ENCODE measurements around the gene CELSR1. TPM values are rescaled to one million over a fixed set of nuclear protein-coding genes. Genes with fewer than 3 reads are reported as not detected.

CELSR1 gene
- total RNA-seq, 1 donor from 2014 or later, result 5.1 TPM

DNA sequence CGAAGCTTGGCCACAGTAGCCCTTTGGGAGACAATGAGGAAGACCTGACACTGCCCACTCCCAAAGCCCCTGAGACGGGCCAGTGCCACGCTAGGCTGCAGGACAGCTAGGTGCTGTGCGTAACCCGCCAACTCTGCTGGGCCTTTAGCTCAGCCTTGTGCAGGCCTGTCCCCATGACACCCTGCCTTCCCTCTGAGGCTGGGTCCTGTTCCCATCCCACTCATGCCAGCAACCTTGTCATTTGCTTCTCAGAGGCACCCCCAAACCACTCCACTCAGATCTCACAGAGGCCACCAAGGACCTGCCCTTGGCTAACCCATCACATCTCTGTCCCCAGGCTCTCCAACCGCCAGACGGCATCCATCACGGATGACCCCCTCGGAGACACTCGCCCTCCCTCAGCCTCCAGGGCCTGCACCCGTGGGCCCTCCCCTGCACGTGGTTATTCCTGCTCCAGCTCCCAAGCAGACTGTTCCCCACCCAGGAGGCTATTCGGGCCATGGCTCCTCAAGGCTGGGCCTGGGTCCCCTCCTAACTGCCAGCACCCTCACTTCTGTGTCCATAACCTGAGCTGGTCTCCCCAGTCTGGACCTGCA, 11.1 kb downstream of the CELSR1 start:
- Mint-ChIP-seq H3K4me1 (peaks cover 20% of the 10 kb centered on the region), H3K4me3 (no peak overlapping the region), H3K27ac (ENCODE audit: unreplicated experiment) (no peak overlapping the region), H3K9me3 (no peaks in the 10 kb centered on the region), H3K36me3 (ENCODE audit: low read depth) (peaks cover 2% of the 10 kb centered on the region), H3K27me3 (ENCODE audit: low read depth) (peaks cover 48% of the 10 kb centered on the region)
- no peak for DNase-seq (ENCODE audit: low read depth, low spot score)
- TF ChIP-seq, protein P1, sequence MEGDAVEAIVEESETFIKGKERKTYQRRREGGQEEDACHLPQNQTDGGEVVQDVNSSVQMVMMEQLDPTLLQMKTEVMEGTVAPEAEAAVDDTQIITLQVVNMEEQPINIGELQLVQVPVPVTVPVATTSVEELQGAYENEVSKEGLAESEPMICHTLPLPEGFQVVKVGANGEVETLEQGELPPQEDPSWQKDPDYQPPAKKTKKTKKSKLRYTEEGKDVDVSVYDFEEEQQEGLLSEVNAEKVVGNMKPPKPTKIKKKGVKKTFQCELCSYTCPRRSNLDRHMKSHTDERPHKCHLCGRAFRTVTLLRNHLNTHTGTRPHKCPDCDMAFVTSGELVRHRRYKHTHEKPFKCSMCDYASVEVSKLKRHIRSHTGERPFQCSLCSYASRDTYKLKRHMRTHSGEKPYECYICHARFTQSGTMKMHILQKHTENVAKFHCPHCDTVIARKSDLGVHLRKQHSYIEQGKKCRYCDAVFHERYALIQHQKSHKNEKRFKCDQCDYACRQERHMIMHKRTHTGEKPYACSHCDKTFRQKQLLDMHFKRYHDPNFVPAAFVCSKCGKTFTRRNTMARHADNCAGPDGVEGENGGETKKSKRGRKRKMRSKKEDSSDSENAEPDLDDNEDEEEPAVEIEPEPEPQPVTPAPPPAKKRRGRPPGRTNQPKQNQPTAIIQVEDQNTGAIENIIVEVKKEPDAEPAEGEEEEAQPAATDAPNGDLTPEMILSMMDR (conservative IDR thresholded peaks at IDR 0.05), result no peak

DNA sequence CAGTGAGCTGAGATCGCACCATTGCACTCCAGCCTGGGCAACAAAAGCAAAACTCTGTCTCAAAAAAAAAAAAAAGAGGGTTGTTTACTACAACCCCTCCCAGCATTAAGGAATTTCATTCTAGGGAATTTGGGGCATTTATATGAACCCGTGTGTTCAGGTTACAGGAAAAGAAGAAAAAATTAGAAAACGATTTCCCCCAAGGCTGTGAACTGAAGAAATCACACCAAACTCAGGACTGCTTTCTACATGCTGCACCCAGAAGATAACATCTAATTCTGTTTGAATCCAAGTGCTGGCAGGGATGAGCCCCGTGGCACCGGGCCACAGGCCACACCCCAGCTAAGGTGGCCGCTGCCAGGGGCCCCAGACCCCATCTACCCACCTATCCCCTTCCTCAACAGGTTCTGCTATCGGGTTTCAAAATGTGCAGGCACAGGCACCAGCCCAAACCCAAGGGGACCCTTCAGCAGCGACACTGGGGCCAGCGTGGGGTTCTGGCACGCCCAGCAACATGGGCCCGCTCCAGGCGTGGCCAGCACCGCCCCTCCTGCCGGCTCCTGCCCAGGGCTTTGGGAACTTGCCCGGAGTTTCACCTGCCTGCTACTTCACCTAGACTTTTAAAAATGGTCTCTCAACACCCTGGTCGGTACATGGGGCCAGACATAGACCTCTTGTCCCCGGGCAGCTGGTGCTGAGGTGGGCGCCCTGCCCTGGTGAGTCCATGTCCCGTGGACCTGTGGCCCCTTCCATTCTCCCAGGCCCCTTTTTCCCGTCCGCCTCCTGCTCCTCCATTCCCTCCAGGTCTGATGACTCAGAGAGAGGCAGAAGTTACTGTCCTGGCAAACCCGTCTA, 11.8 kb downstream of the CELSR1 start:
- Mint-ChIP-seq H3K4me3 (no peak overlapping the region), H3K4me1 (peaks cover 17% of the 10 kb centered on the region), H3K27me3 (ENCODE audit: low read depth) (peaks cover 48% of the 10 kb centered on the region), H3K27ac (ENCODE audit: unreplicated experiment) (no peak overlapping the region), H3K9me3 (no peaks in the 10 kb centered on the region), H3K36me3 (ENCODE audit: low read depth) (peaks cover 2% of the 10 kb centered on the region)
- no peak for DNase-seq (ENCODE audit: low read depth, low spot score)
- TF ChIP-seq, protein P1 (conservative IDR thresholded peaks at IDR 0.05), result no peak

DNA sequence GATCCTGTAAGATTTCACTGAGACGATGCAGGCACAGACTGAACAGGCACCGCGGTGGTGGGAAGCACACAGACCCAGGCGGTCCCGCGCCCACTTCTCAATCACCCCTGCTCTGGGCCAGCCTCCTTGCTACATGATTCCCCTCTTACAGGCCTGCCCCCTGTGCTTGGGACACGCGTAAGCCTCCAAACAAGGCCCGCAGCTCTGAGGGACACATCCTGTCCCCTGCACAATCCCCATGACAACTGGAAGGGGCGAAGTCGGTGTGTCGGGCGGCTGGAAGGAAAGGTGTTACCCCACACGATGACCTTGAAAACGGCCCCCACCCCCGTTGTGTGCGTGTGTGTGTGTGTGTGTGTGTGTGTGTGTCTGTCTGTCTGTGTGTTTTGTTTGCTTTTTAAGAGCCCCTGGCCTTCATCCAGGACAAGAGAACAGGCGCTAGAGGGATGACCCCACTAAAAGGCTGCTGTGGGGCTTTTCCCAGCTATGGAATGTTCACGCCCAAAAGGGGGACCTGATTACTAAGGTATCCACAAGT, 13.1 kb downstream of the CELSR1 start:
- Mint-ChIP-seq H3K9me3 (no peaks in the 10 kb centered on the region), H3K4me1 (peaks cover 15% of the 10 kb centered on the region), H3K36me3 (ENCODE audit: low read depth) (peaks cover 2% of the 10 kb centered on the region), H3K4me3 (no peak overlapping the region), H3K27ac (ENCODE audit: unreplicated experiment) (no peak overlapping the region), H3K27me3 (ENCODE audit: low read depth) (peaks cover 56% of the 10 kb centered on the region)
- TF ChIP-seq, protein P1 (conservative IDR thresholded peaks at IDR 0.05), result no peak
- no peak for DNase-seq (ENCODE audit: low read depth, low spot score)

DNA sequence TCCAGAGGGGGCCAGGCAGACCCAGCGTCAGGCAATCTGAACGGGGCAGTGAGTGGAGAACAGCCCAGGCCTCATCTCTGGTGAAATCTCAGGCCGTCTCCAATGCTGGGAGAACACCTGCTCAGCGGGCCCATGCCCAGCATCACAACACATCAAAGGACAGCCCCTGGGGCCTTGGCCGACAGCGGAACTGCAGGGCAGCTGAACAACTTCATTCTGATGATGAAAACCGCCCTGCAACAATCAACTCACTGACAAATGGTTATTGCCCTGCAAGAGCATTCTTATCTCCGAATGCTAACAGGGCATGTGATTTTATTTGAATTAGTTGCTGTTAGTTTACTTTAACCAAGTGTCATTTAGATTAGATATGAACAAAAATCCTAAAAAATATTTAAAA, 14.6 kb downstream of the CELSR1 start:
- no peak for DNase-seq (ENCODE audit: low read depth, low spot score)
- no peak overlapping the region for H3K4me3 Mint-ChIP-seq
- peaks cover 8% of the 10 kb centered on the region for H3K4me1 Mint-ChIP-seq

DNA sequence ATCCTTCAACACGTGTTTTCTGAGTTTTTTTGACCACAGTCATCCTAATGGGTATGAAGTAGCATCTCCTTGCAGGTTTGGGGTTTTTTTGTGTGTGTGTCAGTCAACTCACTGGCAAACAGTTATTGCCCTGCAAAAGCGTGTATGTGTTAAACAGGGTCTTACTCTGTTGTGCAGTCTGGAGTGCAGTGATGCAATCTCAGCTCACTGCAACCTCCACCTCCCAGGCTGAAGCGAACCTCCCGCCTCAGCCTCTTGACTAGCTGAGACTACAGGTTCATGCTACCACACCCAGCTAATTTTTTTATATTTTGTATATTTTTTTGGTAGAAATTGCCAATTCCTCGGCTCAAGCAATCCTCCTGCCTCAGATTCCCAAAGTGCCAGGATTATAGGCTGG, 15.4 kb downstream of the CELSR1 start:
- Mint-ChIP-seq H3K4me1 (peaks cover 13% of the 10 kb centered on the region), H3K4me3 (no peak overlapping the region), H3K9me3 (no peaks in the 10 kb centered on the region), H3K36me3 (ENCODE audit: low read depth) (no peaks in the 10 kb centered on the region), H3K27me3 (ENCODE audit: low read depth) (peaks cover 57% of the 10 kb centered on the region), H3K27ac (ENCODE audit: unreplicated experiment) (no peak overlapping the region)
- TF ChIP-seq, protein P1 (conservative IDR thresholded peaks at IDR 0.05), result no peak
- no peak for DNase-seq (ENCODE audit: low read depth, low spot score)

More for the DNA sequence above, 14.6 kb downstream of the CELSR1 start:
- Mint-ChIP-seq H3K27me3 (ENCODE audit: low read depth) (peaks cover 57% of the 10 kb centered on the region), H3K36me3 (ENCODE audit: low read depth) (no peaks in the 10 kb centered on the region), H3K9me3 (no peaks in the 10 kb centered on the region), H3K27ac (ENCODE audit: unreplicated experiment) (no peak overlapping the region)
- TF ChIP-seq, protein P1 (conservative IDR thresholded peaks at IDR 0.05), result peak; percentile 30

Measured in neural crest cell (in vitro differentiated cells).